Esophagus squamous epithelium (tissue), 5 donors: ENCODE data around the gene SYT1. TPM values are rescaled to one million over a fixed set of nuclear protein-coding genes. Genes with fewer than 3 reads are reported as not detected.

ENCODE experiments used
- DNase-seq: peaks from one replicate; lab custom pipeline; 2025; lab: John Stamatoyannopoulos, UW
- H3K27ac ChIP-seq, 4 donors: fragments of 200-600 bp; sonication (generic); one replicate each; pipeline ENCODE4 v1.5.1; 2016 to 2019; ENCODE audit warnings: mild to moderate bottlenecking in 1 of 4
- H3K27me3 ChIP-seq, 4 donors: fragments of 200-600 bp; sonication (generic); 1 replicate in 3 of 4; 2 replicates in 1 of 4; pipeline versions ENCODE4 v1.5.1 to v1.6.0; 2017 to 2021; ENCODE audit warnings: antibody characterized with exemption in 1 of 4
- H3K36me3 ChIP-seq, 3 donors: fragments of 200-600 bp; sonication (generic); one replicate each; pipeline ENCODE4 v1.5.1; 2016 to 2019
- H3K4me1 ChIP-seq, 3 donors: fragments of 200-600 bp; sonication (generic); one replicate each; pipeline ENCODE4 v1.5.1; 2017 to 2019
- H3K4me3 ChIP-seq, 4 donors: fragments of 200-600 bp; sonication (generic); 1 replicate in 3 of 4; 2 replicates in 1 of 4; pipeline ENCODE4 v1.5.1; 2016 to 2019; ENCODE audit warnings: mild to moderate bottlenecking in 2 of 4, moderate library complexity in 1 of 4
- H3K9me3 ChIP-seq, 3 donors: fragments of 200-600 bp; sonication (generic); one replicate each; pipeline ENCODE4 v1.5.1; 2016 to 2019
- CTCF ChIP-seq, 6 experiments: fragments of 450-650 bp in 4 of 6; fragments of 200-600 bp in 2 of 6; sonication (generic) in 2 of 6; IDR thresholded peaks; one replicate each; pipeline ENCODE4 v1.5.1; 2016 to 2019; ENCODE audit warnings: antibody characterized with exemption in 6 of 6, mild to moderate bottlenecking in 4 of 6, moderate library complexity in 4 of 6
- POLR2A ChIP-seq, 4 donors: fragments of 450-650 bp; IDR thresholded peaks; one replicate each; pipeline ENCODE4 v1.6.1; 2017; ENCODE audit warnings: antibody characterized with exemption in 4 of 4, mild to moderate bottlenecking in 4 of 4, moderate library complexity in 3 of 4
- WGBS, 2 donors: methylation state at CpG; one replicate each; pipeline ENCODE4 v1.1.5; 2018; 5-methylcytosine and 5-hydroxymethylcytosine counted together
- intact Hi-C: fragments of 100-400 bp; cut with DNase I; formaldehyde crosslinking; loops from one replicate; pipeline ENCODE4 v1.15.0; 2022
- total RNA-seq, 4 donors: library from RNA; depleted of rRNA; stranded (reverse); fragments of >200 nt; gene quantifications; one replicate each; pipeline ENCODE4 v1.1.0, GENCODE V29; 2016
- donor health status: DM: yes; HTN: yes; CAD: no.

SYT1 gene
- total RNA-seq, 4 donors from 2014 or later = 0.26 to 2.7 TPM; not detected in 2

GRCh38 chr12:79371226-79371625, 506.7 kb downstream of the SYT1 start:
- 72 to 85% methylated on average over 2 of the region's 2 CpGs for WGBS, 2 donors
- intact Hi-C loops = no loop called here
- Histone ChIP-seq H3K4me3 (no peak overlapping the region), H3K4me1 (peaks cover 0 to 3% (median 0%) of the 10 kb centered on the region in 3 donors), H3K27me3 (no peaks in the 10 kb centered on the region), H3K36me3 (no peaks in the 10 kb centered on the region), H3K9me3 (no peaks in the 10 kb centered on the region), H3K27ac (no peak overlapping the region)
- DNase-seq = no peak
- TF ChIP-seq POLR2A (IDR thresholded peaks at IDR 0.05) (no peak), CTCF (IDR thresholded peaks at IDR 0.05) (no peak)

DNA sequence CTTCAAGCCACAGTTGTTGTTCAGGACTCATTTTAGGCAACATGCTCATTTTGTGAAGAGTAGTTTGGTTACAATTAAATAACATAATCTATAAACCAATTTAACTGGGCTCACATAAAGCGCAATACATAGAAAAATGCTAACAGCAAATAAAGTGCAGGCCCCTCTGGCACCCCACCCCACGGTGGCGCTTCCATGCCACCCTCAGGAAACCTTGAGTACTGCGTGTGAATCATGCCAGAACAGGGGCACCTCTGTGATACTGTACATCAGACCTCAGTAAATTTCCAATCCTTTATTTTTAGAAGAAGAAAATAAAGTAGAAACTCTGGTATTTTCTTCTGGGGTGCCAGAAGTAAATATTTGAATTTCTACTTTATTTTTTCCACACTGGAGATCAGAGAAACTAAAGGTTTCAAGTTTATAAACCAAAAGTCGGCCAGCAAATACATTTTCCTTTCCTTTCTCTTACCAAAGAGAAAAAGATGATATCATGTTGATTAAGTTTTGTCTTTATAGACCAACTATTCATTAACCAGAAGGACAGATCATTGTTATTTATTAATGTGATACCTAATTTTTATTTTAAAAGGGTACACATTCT, 509.4 kb downstream of the SYT1 start:
- no peak for TF ChIP-seq POLR2A (IDR thresholded peaks at IDR 0.05)
- TF ChIP-seq CTCF (IDR thresholded peaks at IDR 0.05) = peak in 5 of 6 experiments; percentile 46 to 65 (median 59)
- no peaks in the 10 kb centered on the region for H3K9me3 ChIP-seq
- DNase-seq = no peak
- no peaks in the 10 kb centered on the region for H3K36me3 ChIP-seq
- WGBS, 2 donors = 53 to 64% methylated on average over 5 of the region's 5 CpGs
- H3K4me1 ChIP-seq = no peaks in the 10 kb centered on the region
- no peak overlapping the region for H3K27ac ChIP-seq
- H3K27me3 ChIP-seq = no peaks in the 10 kb centered on the region
- intact Hi-C loops = no loop called here
- H3K4me3 ChIP-seq = no peak overlapping the region

DNA sequence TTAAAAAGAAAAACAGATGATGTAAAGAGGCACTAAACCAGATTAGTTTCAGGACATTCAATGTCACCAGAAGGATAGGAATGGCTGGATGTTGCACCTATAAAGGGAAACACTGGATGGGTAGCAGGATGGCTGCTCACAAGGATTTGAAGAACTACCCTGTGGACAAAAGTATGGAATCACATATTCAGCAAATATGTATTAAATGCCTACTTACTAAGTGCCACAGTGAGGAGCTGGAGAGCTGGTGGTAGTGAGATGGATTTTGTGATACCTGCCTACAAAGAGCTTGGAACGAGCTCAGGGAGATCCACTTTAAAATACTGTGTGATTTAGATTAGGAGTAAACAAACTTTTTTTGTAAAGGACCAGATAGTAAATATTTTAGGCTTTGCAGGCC, 510.0 kb downstream of the SYT1 start:
- Histone ChIP-seq H3K4me3 (no peak overlapping the region), H3K27ac (no peak overlapping the region), H3K9me3 (no peaks in the 10 kb centered on the region), H3K4me1 (no peaks in the 10 kb centered on the region), H3K27me3 (no peaks in the 10 kb centered on the region), H3K36me3 (no peaks in the 10 kb centered on the region)
- intact Hi-C loops = no loop called here
- TF ChIP-seq POLR2A (IDR thresholded peaks at IDR 0.05) (no peak), CTCF (IDR thresholded peaks at IDR 0.05) (no peak)
- DNase-seq = no peak
- 29 to 68% methylated on average over 1 of the region's 1 CpG for WGBS, 2 donors

DNA sequence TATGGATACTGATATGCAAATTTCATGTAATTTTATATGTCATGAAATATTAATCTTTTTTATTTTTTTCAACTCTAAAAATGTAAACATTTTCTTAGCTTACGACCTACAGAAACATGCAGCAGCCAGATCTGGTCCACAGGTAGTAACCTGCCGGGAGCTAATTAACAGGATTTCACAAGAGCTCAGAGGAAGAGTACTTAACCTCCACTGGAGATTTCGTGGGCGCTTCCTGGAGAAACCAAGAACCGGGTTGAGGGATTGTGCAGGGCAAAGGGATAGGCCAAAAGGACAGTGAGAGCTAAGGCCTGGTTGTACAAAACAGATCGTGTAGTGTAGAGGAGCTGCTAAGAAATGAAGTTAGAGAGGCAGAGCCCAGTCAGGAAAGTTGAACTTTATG, 510.5 kb downstream of the SYT1 start:
- intact Hi-C loops = no loop called here
- Histone ChIP-seq H3K36me3 (no peaks in the 10 kb centered on the region), H3K4me3 (no peak overlapping the region), H3K9me3 (no peaks in the 10 kb centered on the region), H3K27me3 (no peaks in the 10 kb centered on the region), H3K4me1 (no peaks in the 10 kb centered on the region), H3K27ac (no peak overlapping the region)
- 30 to 54% methylated on average over 5 to 6 of the region's 6 CpGs for WGBS, 2 donors
- DNase-seq = no peak
- no peak for TF ChIP-seq CTCF (IDR thresholded peaks at IDR 0.05)
- no peak for TF ChIP-seq POLR2A (IDR thresholded peaks at IDR 0.05)

DNA sequence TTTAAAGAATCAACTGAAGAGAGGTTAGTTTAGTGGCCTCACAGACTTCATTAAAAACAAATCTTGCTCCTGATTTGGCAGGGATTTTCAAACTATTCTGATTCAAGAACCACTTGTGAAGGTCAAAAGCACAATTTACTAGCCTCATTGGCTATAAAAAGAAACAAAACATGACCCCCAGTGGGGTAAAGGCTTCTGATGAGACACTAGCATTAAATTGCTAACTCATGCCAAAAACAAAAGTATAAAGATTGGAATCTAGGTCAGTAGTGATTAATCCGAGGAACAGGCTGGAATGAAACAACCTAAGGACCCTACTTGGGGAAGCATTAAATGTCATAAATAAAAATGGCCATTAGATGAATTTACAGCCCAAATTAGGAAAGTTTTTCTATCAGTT, 513.9 kb downstream of the SYT1 start:
- intact Hi-C loops = no loop called here
- TF ChIP-seq CTCF (IDR thresholded peaks at IDR 0.05) = no peak
- no peak for TF ChIP-seq POLR2A (IDR thresholded peaks at IDR 0.05)
- Histone ChIP-seq H3K9me3 (no peaks in the 10 kb centered on the region), H3K36me3 (no peaks in the 10 kb centered on the region), H3K27ac (no peak overlapping the region), H3K4me3 (no peak overlapping the region), H3K4me1 (no peaks in the 10 kb centered on the region), H3K27me3 (no peaks in the 10 kb centered on the region)
- WGBS, 2 donors = 46 to 65% methylated on average over 1 of the region's 1 CpG
- DNase-seq = no peak
